HCT116 (cell line): ENCODE data around the gene VEPH1. TPM values are rescaled to one million over a fixed set of nuclear protein-coding genes. Genes with fewer than 3 reads are reported as not detected.

Experiments
- ATAC-seq: fragments of 200-7000 bp; cut with Tn5 transposase; 2 replicates; pipeline ENCODE4 v1.9.1; 2020; ENCODE audit warnings: mild to moderate bottlenecking, moderate library complexity
- BruUV-seq: library from RNA; stranded (reverse); fragments of 400-500 nt; replicated peaks from 2 replicates; lab custom pipeline; 2021; lab: Mats Ljungman, UMichigan
- CTCF ChIA-PET: fragments of 300-600 bp; sonication (Branson Sonifier 250); formaldehyde crosslinking; loops from one replicate; lab custom pipeline; 2021; ENCODE audit warnings: antibody characterized with exemption; lab: Charles Lee
- POLR2A ChIA-PET: fragments of 300-600, 350-600 bp; sonication (Branson Sonifier 250); formaldehyde crosslinking; loops from one replicate; lab custom pipeline; 2021; ENCODE audit warnings: antibody characterized with exemption; lab: Charles Lee
- RAD21 ChIA-PET, 2 experiments: fragments of 300-600 bp; sonication (Branson Sonifier 250); formaldehyde crosslinking; loops; one replicate each; lab custom pipeline; 2023; ENCODE audit warnings: low total read pairs in 2 of 2; ENCODE audit not compliant: uncharacterized antibody in 2 of 2, unreplicated experiment in 2 of 2, low non-redundant PET in 1 of 2; lab: Charles Lee
- DNase-seq: peaks from one replicate; pipeline ENCODE4 v3.0.0-alpha.2; 2010; ENCODE audit warnings: low read depth, low spot score
- H2AFZ ChIP-seq: fragments of 200-600 bp; shearing (Covaris generic), sonication (generic); 2 replicates; pipeline ENCODE4 v1.6.1; 2017; ENCODE audit warnings: low read depth, mixed run types, mixed read lengths, antibody characterized with exemption, low read length; ENCODE audit not compliant: poor library complexity, severe bottlenecking
- H3K27ac ChIP-seq: 2 replicates; pipeline ENCODE4 v1.5.1; 2012; ENCODE audit warnings: low read depth, low read length
- H3K27me3 ChIP-seq: fragments of 200-600 bp; sonication (generic); 2 replicates; pipeline ENCODE4 v1.6.1; 2016; ENCODE audit warnings: mixed run types, low read length, mixed read lengths; ENCODE audit not compliant: insufficient read depth
- H3K36me3 ChIP-seq, 2 experiments: fragments of 200-500 bp in 1 of 2; fragments of 200-600 bp in 1 of 2; sonication (Bioruptor generic) in 1 of 2; sonication (generic) in 1 of 2; 2 replicates each; pipeline versions ENCODE4 v1.5.1 to v1.6.1; 2014 to 2016; ENCODE audit warnings: low read length in 2 of 2, inconsistent platforms in 1 of 2, mixed read lengths in 1 of 2, mixed run types in 1 of 2; ENCODE audit not compliant: insufficient read depth in 2 of 2, control insufficient read depth in 1 of 2
- H3K4me1 ChIP-seq, 2 experiments: fragments of 200-600 bp in 1 of 2; sonication (generic) in 1 of 2; 2 replicates each; pipeline versions ENCODE4 v1.5.1 to v1.6.1; 2012 to 2017; ENCODE audit warnings: low read length in 2 of 2, inconsistent platforms in 1 of 2, mild to moderate bottlenecking in 1 of 2, mixed read lengths in 1 of 2, mixed run types in 1 of 2, moderate library complexity in 1 of 2; ENCODE audit not compliant: insufficient read depth in 2 of 2, control insufficient read depth in 1 of 2
- H3K4me2 ChIP-seq: fragments of 200-600 bp; sonication (generic); 2 replicates; pipeline ENCODE4 v1.6.1; 2017; ENCODE audit warnings: mixed run types, low read length, mixed read lengths
- H3K4me3 ChIP-seq, 2 experiments: fragments of 200-600 bp in 1 of 2; sonication (generic) in 1 of 2; replicated peaks in 1 of 2; 2 replicates each; pipeline ENCODE4 v1.5.1; 2011 to 2016; ENCODE audit warnings: low read length in 2 of 2, control low read depth in 1 of 2, low read depth in 1 of 2, mild to moderate bottlenecking in 1 of 2, mixed read lengths in 1 of 2, mixed run types in 1 of 2
- H3K79me2 ChIP-seq: fragments of 200-600 bp; sonication (generic); 2 replicates; pipeline ENCODE4 v1.6.1; 2017; ENCODE audit warnings: mild to moderate bottlenecking, mixed run types, low read length, moderate library complexity, mixed read lengths; ENCODE audit not compliant: insufficient read depth
- H3K9ac ChIP-seq: fragments of 200-600 bp; sonication (generic); 2 replicates; pipeline ENCODE4 v1.6.1; 2016; ENCODE audit warnings: low read length, mixed read lengths
- H3K9me2 ChIP-seq: fragments of 200-600 bp; sonication (generic), shearing (Covaris generic); 2 replicates; pipeline ENCODE4 v1.6.1; 2017; ENCODE audit warnings: mixed run types, mild to moderate bottlenecking, moderate library complexity; ENCODE audit not compliant: insufficient read depth
- H3K9me3 ChIP-seq, 2 experiments: fragments of 200-500 bp in 1 of 2; fragments of 200-600 bp in 1 of 2; sonication (Bioruptor generic) in 1 of 2; sonication (generic) in 1 of 2; 2 replicates each; pipeline ENCODE4 v1.6.1; 2014 to 2017; ENCODE audit warnings: low read length in 2 of 2, mixed read lengths in 2 of 2, inconsistent platforms in 1 of 2, low read depth in 1 of 2, mild to moderate bottlenecking in 1 of 2, mixed run types in 1 of 2, moderate library complexity in 1 of 2; ENCODE audit not compliant: control insufficient read depth in 1 of 2, insufficient read depth in 1 of 2
- H4K20me1 ChIP-seq: fragments of 200-600 bp; sonication (generic), shearing (Covaris generic); 2 replicates; pipeline ENCODE4 v1.6.1; 2017; ENCODE audit warnings: mixed run types, mild to moderate bottlenecking, moderate library complexity; ENCODE audit not compliant: insufficient read depth
- CBX3 ChIP-seq: IDR thresholded peaks from 2 replicates; pipeline ENCODE4 v1.6.1; 2012; ENCODE audit warnings: low read depth
- EGR1 ChIP-seq: IDR thresholded peaks from 2 replicates; pipeline ENCODE4 v1.6.1; 2012; ENCODE audit warnings: low read depth
- ELF1 ChIP-seq: IDR thresholded peaks from 2 replicates; pipeline ENCODE4 v1.6.1; 2012; ENCODE audit warnings: low read depth, borderline replicate concordance
- EZH2phosphoT487 ChIP-seq: fragments of 200-600 bp; IDR thresholded peaks from 2 replicates; pipeline ENCODE4 v1.6.1; 2018; ENCODE audit warnings: antibody characterized with exemption, borderline replicate concordance
- FOSL1 ChIP-seq: IDR thresholded peaks from 2 replicates; pipeline ENCODE4 v1.6.1; 2012; ENCODE audit warnings: low read depth
- JUND ChIP-seq: IDR thresholded peaks from 2 replicates; pipeline ENCODE4 v1.6.1; 2012
- POLR2A ChIP-seq: IDR thresholded peaks from 2 replicates; pipeline ENCODE4 v1.7.0; 2011; ENCODE audit warnings: borderline replicate concordance; ENCODE audit not compliant: insufficient read depth, insufficient read length; ENCODE audit errors: extremely low read depth
- POLR2AphosphoS5 ChIP-seq: IDR thresholded peaks from 2 replicates; pipeline ENCODE4 v1.6.1; 2011; ENCODE audit warnings: mild to moderate bottlenecking, low read depth, low read length, moderate library complexity
- SIN3A ChIP-seq: IDR thresholded peaks from 2 replicates; pipeline ENCODE4 v1.6.1; 2012; ENCODE audit warnings: low read depth
- SRF ChIP-seq: IDR thresholded peaks from 2 replicates; pipeline ENCODE4 v1.6.1; 2012; ENCODE audit warnings: low read depth
- TCF7L2 ChIP-seq: IDR thresholded peaks from 2 replicates; pipeline ENCODE4 v1.7.0; 2011; ENCODE audit warnings: borderline replicate concordance, inconsistent platforms; ENCODE audit not compliant: insufficient read depth, insufficient read length; ENCODE audit errors: extremely low read depth
- YY1 ChIP-seq: IDR thresholded peaks from 2 replicates; pipeline ENCODE4 v1.6.1; 2011; ENCODE audit warnings: low read length, low read depth, moderate library complexity, mild to moderate bottlenecking; ENCODE audit not compliant: insufficient replicate concordance; ENCODE audit errors: extremely low read depth
- ZFX ChIP-seq: fragments of 450-650 bp; IDR thresholded peaks from 2 replicates; pipeline ENCODE4 v1.6.1; 2017
- ZNF274 ChIP-seq: fragments of 200-500 bp; sonication (Bioruptor generic); IDR thresholded peaks from 2 replicates; pipeline ENCODE4 v1.6.1; 2014; ENCODE audit warnings: mild to moderate bottlenecking, low read depth, low read length, inconsistent platforms
- intact Hi-C: fragments of 100-400 bp; cut with micrococcal nuclease; formaldehyde crosslinking; loops from 2 replicates; pipeline ENCODE4 v1.10.0; 2022
- total RNA-seq: library from RNA; stranded (reverse); gene quantifications from one replicate; pipeline ENCODE4 v1.2.1, GENCODE V29; 2021; ENCODE audit not compliant: unreplicated experiment
- TF ChIP-seq, protein P1 (sequence below): IDR thresholded peaks from 2 replicates; pipeline ENCODE4 v1.6.1; 2011; ENCODE audit warnings: mild to moderate bottlenecking, low read length, moderate library complexity; ENCODE audit not compliant: insufficient replicate concordance; ENCODE audit errors: extremely low read depth
- TF ChIP-seq, protein P2 (sequence below): IDR thresholded peaks from 2 replicates; pipeline ENCODE4 v1.6.1; 2012
- TF ChIP-seq, protein P3 (sequence below): IDR thresholded peaks from 2 replicates; pipeline ENCODE4 v1.6.1; 2012; ENCODE audit warnings: low read depth

VEPH1 gene
- total RNA-seq, 1 experiment from 2014 or later, result 4.9 TPM

DNA sequence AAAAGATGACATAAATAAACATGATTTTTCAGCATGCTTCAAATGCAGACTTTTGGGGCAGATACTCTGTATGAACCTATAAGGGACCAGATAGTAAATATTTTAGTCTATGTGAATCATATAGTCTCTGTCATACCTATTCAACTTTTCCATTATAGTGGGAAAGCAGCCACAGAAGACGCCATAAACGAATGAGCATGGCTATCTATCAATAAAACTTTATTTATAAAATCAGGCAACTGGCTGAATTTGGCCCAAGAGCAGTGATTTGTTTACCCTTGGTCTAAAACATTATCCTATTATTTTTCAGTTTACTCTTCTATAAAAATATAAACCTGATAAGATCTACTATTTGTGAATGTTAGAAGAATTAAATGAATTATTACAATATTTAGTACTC is 25.9 kb upstream of the VEPH1 start (continued):
- no peak for TF ChIP-seq ZNF274
- TF ChIP-seq TCF7L2, result no peak
- TF ChIP-seq JUND, result no peak
- TF ChIP-seq, protein P1, sequence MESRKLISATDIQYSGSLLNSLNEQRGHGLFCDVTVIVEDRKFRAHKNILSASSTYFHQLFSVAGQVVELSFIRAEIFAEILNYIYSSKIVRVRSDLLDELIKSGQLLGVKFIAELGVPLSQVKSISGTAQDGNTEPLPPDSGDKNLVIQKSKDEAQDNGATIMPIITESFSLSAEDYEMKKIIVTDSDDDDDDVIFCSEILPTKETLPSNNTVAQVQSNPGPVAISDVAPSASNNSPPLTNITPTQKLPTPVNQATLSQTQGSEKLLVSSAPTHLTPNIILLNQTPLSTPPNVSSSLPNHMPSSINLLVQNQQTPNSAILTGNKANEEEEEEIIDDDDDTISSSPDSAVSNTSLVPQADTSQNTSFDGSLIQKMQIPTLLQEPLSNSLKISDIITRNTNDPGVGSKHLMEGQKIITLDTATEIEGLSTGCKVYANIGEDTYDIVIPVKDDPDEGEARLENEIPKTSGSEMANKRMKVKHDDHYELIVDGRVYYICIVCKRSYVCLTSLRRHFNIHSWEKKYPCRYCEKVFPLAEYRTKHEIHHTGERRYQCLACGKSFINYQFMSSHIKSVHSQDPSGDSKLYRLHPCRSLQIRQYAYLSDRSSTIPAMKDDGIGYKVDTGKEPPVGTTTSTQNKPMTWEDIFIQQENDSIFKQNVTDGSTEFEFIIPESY, result no peak
- no peak for TF ChIP-seq YY1
- TF ChIP-seq SRF, result no peak
- TF ChIP-seq, all 23 proteins: peak for 0

DNA sequence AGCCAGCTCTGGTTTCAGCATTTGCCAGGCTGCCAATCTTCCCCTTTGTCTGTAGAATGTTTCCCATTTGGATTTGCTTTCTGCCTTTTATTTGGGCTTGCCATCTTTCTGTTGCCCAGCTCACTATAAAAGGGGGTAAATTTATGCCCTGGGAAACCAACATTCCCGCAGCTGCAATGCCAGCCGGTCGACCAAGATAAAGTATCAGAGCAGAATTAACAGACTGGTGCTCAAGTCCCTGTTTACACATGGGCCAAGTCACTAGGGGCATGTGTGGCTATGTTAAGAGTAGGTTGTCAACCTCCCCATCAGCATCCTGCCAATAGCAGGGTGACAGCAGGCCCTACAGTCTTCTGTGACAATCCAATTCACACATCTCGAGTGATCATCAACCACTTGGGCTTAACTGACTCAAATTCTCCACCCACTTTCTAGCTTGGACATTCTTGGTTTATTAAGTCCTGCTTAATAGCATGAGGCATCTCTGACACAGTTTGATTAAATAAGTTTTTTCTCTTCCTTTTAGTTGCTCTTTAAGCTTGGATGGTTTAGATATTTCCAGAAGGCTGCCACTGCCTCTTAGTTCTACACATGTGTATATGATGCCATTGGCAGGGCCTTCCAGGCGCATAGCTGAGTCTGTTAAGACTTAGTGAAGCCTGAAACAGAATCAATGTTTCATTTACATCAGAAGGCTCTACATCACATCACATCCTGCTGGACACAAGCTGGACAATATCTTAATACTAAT is 24.1 kb upstream of the VEPH1 start:
- no peak for TF ChIP-seq SIN3A
- TF ChIP-seq, protein P2, sequence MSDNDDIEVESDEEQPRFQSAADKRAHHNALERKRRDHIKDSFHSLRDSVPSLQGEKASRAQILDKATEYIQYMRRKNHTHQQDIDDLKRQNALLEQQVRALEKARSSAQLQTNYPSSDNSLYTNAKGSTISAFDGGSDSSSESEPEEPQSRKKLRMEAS, result no peak
- no peak for TF ChIP-seq SRF
- no peak for TF ChIP-seq FOSL1
- no peak for TF ChIP-seq POLR2A
- no peak for TF ChIP-seq YY1
- TF ChIP-seq EGR1, result no peak
- no peak for TF ChIP-seq POLR2AphosphoS5
- no peak for TF ChIP-seq CBX3
- TF ChIP-seq, protein P1, result no peak
- TF ChIP-seq TCF7L2, result no peak
- no peak for TF ChIP-seq EZH2phosphoT487
- TF ChIP-seq, protein P3, sequence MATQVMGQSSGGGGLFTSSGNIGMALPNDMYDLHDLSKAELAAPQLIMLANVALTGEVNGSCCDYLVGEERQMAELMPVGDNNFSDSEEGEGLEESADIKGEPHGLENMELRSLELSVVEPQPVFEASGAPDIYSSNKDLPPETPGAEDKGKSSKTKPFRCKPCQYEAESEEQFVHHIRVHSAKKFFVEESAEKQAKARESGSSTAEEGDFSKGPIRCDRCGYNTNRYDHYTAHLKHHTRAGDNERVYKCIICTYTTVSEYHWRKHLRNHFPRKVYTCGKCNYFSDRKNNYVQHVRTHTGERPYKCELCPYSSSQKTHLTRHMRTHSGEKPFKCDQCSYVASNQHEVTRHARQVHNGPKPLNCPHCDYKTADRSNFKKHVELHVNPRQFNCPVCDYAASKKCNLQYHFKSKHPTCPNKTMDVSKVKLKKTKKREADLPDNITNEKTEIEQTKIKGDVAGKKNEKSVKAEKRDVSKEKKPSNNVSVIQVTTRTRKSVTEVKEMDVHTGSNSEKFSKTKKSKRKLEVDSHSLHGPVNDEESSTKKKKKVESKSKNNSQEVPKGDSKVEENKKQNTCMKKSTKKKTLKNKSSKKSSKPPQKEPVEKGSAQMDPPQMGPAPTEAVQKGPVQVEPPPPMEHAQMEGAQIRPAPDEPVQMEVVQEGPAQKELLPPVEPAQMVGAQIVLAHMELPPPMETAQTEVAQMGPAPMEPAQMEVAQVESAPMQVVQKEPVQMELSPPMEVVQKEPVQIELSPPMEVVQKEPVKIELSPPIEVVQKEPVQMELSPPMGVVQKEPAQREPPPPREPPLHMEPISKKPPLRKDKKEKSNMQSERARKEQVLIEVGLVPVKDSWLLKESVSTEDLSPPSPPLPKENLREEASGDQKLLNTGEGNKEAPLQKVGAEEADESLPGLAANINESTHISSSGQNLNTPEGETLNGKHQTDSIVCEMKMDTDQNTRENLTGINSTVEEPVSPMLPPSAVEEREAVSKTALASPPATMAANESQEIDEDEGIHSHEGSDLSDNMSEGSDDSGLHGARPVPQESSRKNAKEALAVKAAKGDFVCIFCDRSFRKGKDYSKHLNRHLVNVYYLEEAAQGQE, result no peak
- TF ChIP-seq ZFX, result no peak
- no peak for TF ChIP-seq JUND
- TF ChIP-seq ELF1, result no peak
- DNase-seq, result no peak
- RAD21 ChIA-PET, result no interaction called here
- POLR2A ChIA-PET, result no interaction called here
- peaks cover 0 to 2% of the 10 kb centered on the region in 2 experiments; a peak in 2 of 4 replicates for H3K4me1 ChIP-seq
- no TSS peak for BruUV-seq
- intact Hi-C loops, result no loop called here
- no peaks in the 10 kb centered on the region for H4K20me1 ChIP-seq
- H3K79me2 ChIP-seq, result no peaks in the 10 kb centered on the region
- H3K9me3 ChIP-seq, result no peaks in the 10 kb centered on the region
- no peak for ATAC-seq
- H2AFZ ChIP-seq, result no peak overlapping the region
- no peak overlapping the region for H3K4me2 ChIP-seq
- H3K36me3 ChIP-seq, result no peaks in the 10 kb centered on the region
- H3K4me3 ChIP-seq, result no peak overlapping the region
- no peaks in the 10 kb centered on the region for H3K9me2 ChIP-seq
- no peak overlapping the region for H3K27ac ChIP-seq
- CTCF ChIA-PET, result interaction anchor here (0.9 to 1.7 kb wide), 2 partner anchors 45 to 1004 kb away, joined by 3 to 7 read pairs; no protein-coding TSS in a partner anchor
- no peak overlapping the region for H3K9ac ChIP-seq
- H3K27me3 ChIP-seq, result no peaks in the 10 kb centered on the region
